SK-N-MC (cell line): Measurements from ENCODE around the gene SAPCD1.

Experiments
- EZH2 ChIP-seq: fragments of 200-600 bp; sonication (generic); IDR thresholded peaks from one replicate; pipeline ENCODE4 v1.6.1; 2017; ENCODE audit warnings: antibody characterized with exemption
- FOXP2 ChIP-seq: optimal IDR thresholded peaks from 2 replicates; pipeline ENCODE3; 2011; ENCODE audit warnings: mild to moderate bottlenecking, moderate library complexity; ENCODE audit not compliant: insufficient read depth; ENCODE audit errors: extremely low read length, control extremely low read depth
- POLR2AphosphoS5 ChIP-seq: IDR thresholded peaks from 2 replicates; pipeline ENCODE4 v1.6.1; 2012; ENCODE audit warnings: mild to moderate bottlenecking, low read depth, low read length, borderline replicate concordance

DNA sequence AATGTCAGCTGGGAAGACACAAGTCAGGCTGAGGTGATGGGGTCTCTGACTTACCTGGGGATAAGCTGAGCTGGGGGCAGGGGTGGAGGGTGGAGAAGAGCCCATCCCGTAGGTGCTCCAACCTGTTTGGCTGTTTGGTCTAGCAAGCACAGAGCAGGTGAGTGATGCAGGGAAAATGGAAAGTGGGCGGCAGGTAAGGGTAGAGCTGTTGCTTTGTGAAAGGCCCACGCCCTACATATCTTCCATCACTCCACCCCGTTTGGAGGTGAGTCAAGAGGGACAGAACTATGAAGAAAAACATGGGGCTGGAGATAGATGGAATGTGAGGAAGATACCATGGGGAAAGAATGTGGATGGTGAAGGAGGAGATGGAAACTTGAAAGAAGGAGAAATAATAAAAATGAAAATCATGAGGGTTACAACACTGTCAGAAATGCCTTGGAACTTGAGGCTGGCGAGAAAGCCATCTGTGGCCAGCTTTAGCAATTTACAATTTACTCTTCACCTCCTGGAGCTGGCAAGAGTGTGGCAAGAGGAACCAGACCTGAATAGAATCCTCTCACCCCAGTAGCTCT, 42.2 kb upstream of the SAPCD1 start:
- TF ChIP-seq POLR2AphosphoS5: no peak
- no peak for TF ChIP-seq EZH2
- TF ChIP-seq FOXP2: no peak
